ENCODE data around the gene NRAS. TPM values are rescaled to one million over a fixed set of nuclear protein-coding genes. Genes with fewer than 3 reads are reported as not detected.
A peak's percentile ranks its signal among the peaks of the same experiment; 100 is the strongest.
"Not testable (repeated sequence)": the region's sequence is repeated elsewhere in the genome, so short reads cannot be mapped to it uniquely, and the experiment has no call there.

Gene NRAS
- polyA plus RNA-seq, 1 experiment, result 69.8 TPM

DNA sequence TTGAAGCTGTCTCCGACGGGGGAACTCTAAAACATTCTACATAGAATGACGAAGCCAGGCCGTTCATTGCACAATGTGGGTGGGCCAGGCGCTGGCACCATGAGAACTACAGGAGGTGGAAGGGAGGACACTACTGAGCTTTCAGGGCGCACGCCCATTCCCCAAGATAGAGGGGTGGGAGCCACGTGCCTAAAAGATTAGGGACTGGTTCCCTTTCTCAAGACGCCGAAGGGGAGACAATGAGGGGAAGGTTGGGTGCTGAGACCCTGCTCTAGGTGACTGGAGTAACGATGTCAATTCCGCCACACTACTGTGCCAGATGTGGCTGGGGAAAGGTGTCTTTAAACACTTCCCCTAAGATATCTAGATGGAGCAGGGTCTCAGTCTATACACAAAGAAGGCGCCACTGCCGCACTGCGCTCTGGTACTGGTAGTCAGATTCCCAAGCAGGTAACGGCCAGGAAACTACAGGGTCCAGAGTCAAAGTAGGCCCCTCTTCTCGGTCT is 40.4 kb upstream of the NRAS start:
- Histone ChIP-seq H3K27me3 (ENCODE audit: control insufficient read depth, insufficient read depth, low read length) (no peaks in the 10 kb centered on the region), H3K9me3 (ENCODE audit: control insufficient read depth, insufficient read depth, low read length) (no peaks in the 10 kb centered on the region; the same call in 1 of the 2 replicates), H3K27ac (ENCODE audit: low read depth, low read length) (peak overlapping the region; percentile 98), H3K4me3 (ENCODE audit: low read depth, low read length) (peak overlapping the region; percentile 100)
- ChIA-PET CTCF (interaction anchor here (1.2 kb wide), 1 partner anchor 296 kb away, joined by 3 read pairs; no protein-coding TSS in a partner anchor), POLR2A (interaction anchor here (0.8 to 1.1 kb wide), 3 partner anchors 15 to 41 kb away, joined by 3 to 4 read pairs (median 4); partner anchors contain the start of genes NRAS and SIKE1)
- TF ChIP-seq, protein P1, sequence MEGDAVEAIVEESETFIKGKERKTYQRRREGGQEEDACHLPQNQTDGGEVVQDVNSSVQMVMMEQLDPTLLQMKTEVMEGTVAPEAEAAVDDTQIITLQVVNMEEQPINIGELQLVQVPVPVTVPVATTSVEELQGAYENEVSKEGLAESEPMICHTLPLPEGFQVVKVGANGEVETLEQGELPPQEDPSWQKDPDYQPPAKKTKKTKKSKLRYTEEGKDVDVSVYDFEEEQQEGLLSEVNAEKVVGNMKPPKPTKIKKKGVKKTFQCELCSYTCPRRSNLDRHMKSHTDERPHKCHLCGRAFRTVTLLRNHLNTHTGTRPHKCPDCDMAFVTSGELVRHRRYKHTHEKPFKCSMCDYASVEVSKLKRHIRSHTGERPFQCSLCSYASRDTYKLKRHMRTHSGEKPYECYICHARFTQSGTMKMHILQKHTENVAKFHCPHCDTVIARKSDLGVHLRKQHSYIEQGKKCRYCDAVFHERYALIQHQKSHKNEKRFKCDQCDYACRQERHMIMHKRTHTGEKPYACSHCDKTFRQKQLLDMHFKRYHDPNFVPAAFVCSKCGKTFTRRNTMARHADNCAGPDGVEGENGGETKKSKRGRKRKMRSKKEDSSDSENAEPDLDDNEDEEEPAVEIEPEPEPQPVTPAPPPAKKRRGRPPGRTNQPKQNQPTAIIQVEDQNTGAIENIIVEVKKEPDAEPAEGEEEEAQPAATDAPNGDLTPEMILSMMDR (IDR thresholded peaks at IDR 0.05; ENCODE audit: low read depth, low read length), result no peak
- DNase-seq (ENCODE audit: low read depth, low spot score), result no peak

DNA sequence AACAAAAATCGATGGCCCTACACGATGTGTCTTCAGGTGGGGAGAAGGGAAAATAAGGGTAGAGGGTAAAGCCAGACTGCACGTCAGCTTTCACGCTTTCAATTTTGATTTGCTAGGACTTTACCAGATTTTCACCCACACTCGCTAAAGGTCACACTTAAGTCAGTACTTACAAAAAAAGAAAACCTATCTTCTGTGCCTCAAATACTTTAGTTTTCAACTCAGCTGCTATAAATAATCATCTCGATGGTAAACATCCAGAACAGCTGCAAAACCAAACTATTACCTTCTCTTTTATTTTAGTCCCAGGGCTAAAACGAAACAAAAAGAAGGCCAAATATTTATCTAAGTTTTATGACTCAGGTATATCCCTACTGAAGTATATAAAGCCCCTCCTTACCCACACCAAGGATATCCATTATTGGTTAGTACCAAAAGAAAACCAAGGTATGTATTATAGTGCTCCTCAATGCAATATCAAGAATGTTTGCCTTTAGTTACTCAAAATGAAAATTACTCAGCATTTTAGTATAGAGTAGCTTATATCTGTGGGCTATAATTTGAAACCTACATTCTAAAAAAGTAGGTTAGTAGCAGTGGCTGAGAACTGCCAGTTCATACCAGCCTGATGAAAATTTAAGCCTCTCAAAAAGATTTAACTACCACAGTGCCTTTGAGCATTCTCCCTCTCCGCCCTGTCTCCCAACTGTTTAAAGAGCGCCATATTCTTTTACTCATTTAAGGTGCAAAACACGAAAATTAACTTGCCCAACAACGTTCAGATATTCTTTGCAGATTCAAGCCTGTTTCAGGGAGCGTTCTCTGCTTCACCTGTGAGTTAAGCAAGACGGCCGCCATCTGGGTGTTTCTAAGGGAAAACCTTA is 39.7 kb upstream of the NRAS start:
- Histone ChIP-seq H3K9me3 (ENCODE audit: control insufficient read depth, insufficient read depth, low read length) (no peaks in the 10 kb centered on the region; the same call in 1 of the 2 replicates), H3K27me3 (ENCODE audit: control insufficient read depth, insufficient read depth, low read length) (no peaks in the 10 kb centered on the region), H3K27ac (ENCODE audit: low read depth, low read length) (peak overlapping the region; percentile 98), H3K4me3 (ENCODE audit: low read depth, low read length) (peak overlapping the region; percentile 100)
- no peak for DNase-seq (ENCODE audit: low read depth, low spot score)
- CTCF ChIA-PET, result interaction anchor here (1.2 kb wide), 1 partner anchor 296 kb away, joined by 3 read pairs; no protein-coding TSS in a partner anchor
- POLR2A ChIA-PET, result no interaction called here
- TF ChIP-seq, protein P1 (IDR thresholded peaks at IDR 0.05; ENCODE audit: low read depth, low read length), result no peak

DNA sequence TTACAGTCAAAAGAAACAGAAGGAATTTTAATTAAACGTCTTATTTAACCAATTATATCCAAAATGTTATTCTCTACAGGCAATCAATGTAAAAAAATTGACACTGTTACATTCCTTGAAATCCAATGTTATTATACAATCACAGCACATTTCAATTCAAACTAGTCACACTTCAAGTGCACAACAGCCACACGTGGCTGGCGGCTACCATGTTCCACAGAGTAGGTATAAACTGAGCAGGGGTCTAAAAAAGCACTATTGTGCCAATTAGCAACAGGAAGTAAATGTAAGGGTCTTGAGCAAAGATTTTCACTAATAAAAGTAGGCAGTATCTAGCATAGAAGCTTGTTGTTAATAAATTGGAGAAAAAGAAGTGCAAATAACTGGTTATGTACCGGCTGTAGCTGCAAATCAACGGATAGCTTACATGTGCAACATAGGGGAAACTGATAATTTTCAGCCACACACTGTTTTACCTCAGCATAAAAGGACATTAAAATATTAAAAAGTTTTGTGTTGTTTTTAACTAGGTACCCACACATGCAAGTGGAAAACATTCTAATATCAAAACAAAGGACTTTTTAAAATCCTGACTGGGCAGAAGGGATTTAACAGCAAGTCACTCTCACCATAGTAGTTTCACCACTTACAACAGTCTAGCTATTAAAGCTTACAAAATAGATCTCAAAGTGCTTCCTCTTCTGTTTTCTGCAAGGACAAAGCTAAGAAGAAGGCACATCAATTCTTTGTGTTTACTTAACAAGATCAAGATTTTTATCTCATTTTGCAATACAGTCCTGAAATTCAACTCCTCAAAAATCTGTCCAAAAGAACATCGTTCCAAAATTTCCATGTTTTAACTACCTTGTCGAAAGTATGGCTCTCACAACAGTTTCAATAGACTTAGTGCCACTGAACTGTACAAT is 38.7 kb upstream of the NRAS start:
- ChIA-PET CTCF (no interaction called here), POLR2A (no interaction called here)
- TF ChIP-seq, protein P1 (IDR thresholded peaks at IDR 0.05; ENCODE audit: low read depth, low read length), result no peak
- peak overlapping the region; percentile 100 for H3K4me3 ChIP-seq (ENCODE audit: low read depth, low read length)
- no peaks in the 10 kb centered on the region for H3K27me3 ChIP-seq (ENCODE audit: control insufficient read depth, insufficient read depth, low read length)
- H3K9me3 ChIP-seq (ENCODE audit: control insufficient read depth, insufficient read depth, low read length), result no peaks in the 10 kb centered on the region; the same call in 1 of the 2 replicates
- H3K27ac ChIP-seq (ENCODE audit: low read depth, low read length), result no peak overlapping the region
- DNase-seq (ENCODE audit: low read depth, low spot score), result no peak

DNA sequence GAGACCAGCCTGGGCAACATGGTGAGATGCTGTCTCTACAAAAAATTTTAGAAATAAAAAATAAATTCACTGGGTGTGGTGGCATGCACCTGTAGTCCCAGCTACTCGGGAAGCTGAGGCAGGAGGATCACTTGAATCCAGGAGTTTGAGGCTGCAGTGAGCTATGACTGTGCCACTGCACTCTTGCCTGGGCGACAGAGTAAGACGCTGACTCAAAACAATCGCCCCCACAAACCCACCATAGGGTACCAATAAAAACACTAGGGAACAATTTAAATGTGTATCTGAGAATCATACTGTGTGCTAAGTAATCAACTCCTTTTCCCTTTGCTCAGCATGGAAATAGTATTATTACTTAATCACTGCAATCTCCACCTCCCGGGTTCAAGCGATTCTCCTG is 37.1 kb upstream of the NRAS start:
- CTCF ChIA-PET; H3K9me3 ChIP-seq (ENCODE audit: control insufficient read depth, insufficient read depth, low read length); DNase-seq (ENCODE audit: low read depth, low spot score); H3K27ac ChIP-seq (ENCODE audit: low read depth, low read length); H3K4me3 ChIP-seq (ENCODE audit: low read depth, low read length); H3K27me3 ChIP-seq (ENCODE audit: control insufficient read depth, insufficient read depth, low read length): not testable (repeated sequence)
- POLR2A ChIA-PET, result interaction anchor here (0.9 kb wide), 1 partner anchor 9 kb away, joined by 4 read pairs; no protein-coding TSS in a partner anchor

DNA sequence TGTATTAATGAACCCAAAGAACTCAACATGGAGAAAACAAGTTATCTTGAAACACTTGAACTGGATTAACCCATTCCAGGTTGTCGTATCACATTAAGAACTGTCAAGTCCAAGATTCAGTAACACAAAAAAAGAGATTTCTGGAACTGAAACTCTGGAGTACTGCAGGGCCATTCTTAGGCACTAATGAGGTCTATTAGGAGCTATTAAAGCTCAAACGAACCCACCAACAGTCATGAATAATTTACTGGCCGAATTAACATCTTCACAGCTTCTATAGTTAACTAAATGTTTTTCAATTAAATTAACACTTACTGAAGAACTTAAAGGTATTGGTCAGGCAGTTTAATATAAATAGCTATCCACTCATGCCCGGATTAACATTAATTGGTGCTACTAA is 36.6 kb upstream of the NRAS start:
- TF ChIP-seq, protein P1 (IDR thresholded peaks at IDR 0.05; ENCODE audit: low read depth, low read length), result no peak
- CTCF ChIA-PET, result interaction anchor here (0.5 kb wide), 1 partner anchor 15 kb away, joined by 5 read pairs; no protein-coding TSS in a partner anchor
- no peak overlapping the region for H3K27ac ChIP-seq (ENCODE audit: low read depth, low read length)
- H3K27me3 ChIP-seq (ENCODE audit: control insufficient read depth, insufficient read depth, low read length), result no peaks in the 10 kb centered on the region
- POLR2A ChIA-PET, result interaction anchor here (0.9 kb wide), 1 partner anchor 8 kb away, joined by 4 read pairs; no protein-coding TSS in a partner anchor
- no peaks in the 10 kb centered on the region; the same call in 1 of the 2 replicates for H3K9me3 ChIP-seq (ENCODE audit: control insufficient read depth, insufficient read depth, low read length)
- no peak overlapping the region for H3K4me3 ChIP-seq (ENCODE audit: low read depth, low read length)
- DNase-seq (ENCODE audit: low read depth, low spot score), result no peak
